HepG2 (cell line): ENCODE data around the gene RPH3AL. TPM values are rescaled to one million over a fixed set of nuclear protein-coding genes. Genes with fewer than 3 reads are reported as not detected.

ENCODE experiments used
- ATAC-seq: fragments of 200-7000 bp; cut with Tn5 transposase; 3 replicates; pipeline ENCODE4 v1.9.1; 2020; ENCODE audit warnings: mild to moderate bottlenecking, moderate library complexity
- BruUV-seq: library from RNA; stranded (reverse); fragments of 400-500 nt; replicated peaks from 2 replicates; lab custom pipeline; 2021; lab: Mats Ljungman, UMichigan
- CTCF ChIA-PET: fragments of 300-600 bp; formaldehyde crosslinking; extraction: SDS; loops from one replicate; lab custom pipeline; 2021; ENCODE audit warnings: low total read pairs, inconsistent platforms, low intra/inter-chr PET ratio; lab: Yijun Ruan, JAX
- POLR2A ChIA-PET: fragments of 350-600 bp; sonication (Branson Sonifier 250); formaldehyde crosslinking; loops from one replicate; lab custom pipeline; 2020; ENCODE audit warnings: antibody characterized with exemption, inconsistent platforms; lab: Yijun Ruan, JAX
- DNase-seq: peaks from one replicate; pipeline ENCODE4 v3.0.0-alpha.2; 2015; ENCODE audit warnings: low spot score
- FAIRE-seq: peaks from 3 replicates; lab custom pipeline; 2011; peaks lifted over from hg19 to GRCh38; lab: Jason Lieb, UNC
- H2AFZ ChIP-seq: one replicate; pipeline ENCODE4 v1.6.1; 2011; ENCODE audit warnings: low read length, inconsistent platforms
- H3K27ac ChIP-seq: fragments of 300-600 bp; 3 replicates; pipeline ENCODE4 v1.8.0; 2011; ENCODE audit warnings: mixed run types, mild to moderate bottlenecking, mixed read lengths, low read length, inconsistent platforms; ENCODE audit not compliant: insufficient read depth; ENCODE audit errors: extremely low read length
- H3K27me3 ChIP-seq, 2 experiments: fragments of 200-600 bp in 1 of 2; 2 replicates in 1 of 2; 3 replicates in 1 of 2; pipeline versions ENCODE4 v1.6.0 to v1.8.0; 2011; ENCODE audit warnings: low read length in 2 of 2, mild to moderate bottlenecking in 2 of 2, moderate library complexity in 2 of 2, inconsistent platforms in 1 of 2; ENCODE audit not compliant: insufficient read depth in 2 of 2, control insufficient read depth in 1 of 2
- H3K36me3 ChIP-seq, 2 experiments: fragments of 200-600 bp in 1 of 2; replicated peaks in 1 of 2; 2 replicates in 1 of 2; 3 replicates in 1 of 2; pipeline versions ENCODE4 v1.5.1 to v1.8.0; 2011; ENCODE audit warnings: low read length in 2 of 2, inconsistent platforms in 1 of 2; ENCODE audit not compliant: insufficient read depth in 2 of 2, control insufficient read depth in 1 of 2
- H3K4me1 ChIP-seq: 2 replicates; pipeline ENCODE4 v1.5.1; 2012; ENCODE audit warnings: low read length, inconsistent platforms; ENCODE audit not compliant: insufficient read depth
- H3K4me2 ChIP-seq: 2 replicates; pipeline ENCODE4 v1.6.0; 2011; ENCODE audit warnings: low read depth, low read length, inconsistent platforms
- H3K4me3 ChIP-seq, 3 experiments: fragments of 200-600 bp in 1 of 3; sonication (generic), shearing (Covaris generic) in 1 of 3; replicated peaks in 1 of 3; 2 replicates each; pipeline ENCODE4 v1.5.1; 2011 to 2016; ENCODE audit warnings: low read length in 3 of 3, inconsistent platforms in 2 of 3, low read depth in 2 of 3, mild to moderate bottlenecking in 2 of 3, control low read depth in 1 of 3, mixed read lengths in 1 of 3; ENCODE audit not compliant: insufficient read depth in 1 of 3
- H3K79me2 ChIP-seq: one replicate; pipeline ENCODE4 v1.6.1; 2011; ENCODE audit warnings: low read length, inconsistent platforms; ENCODE audit not compliant: insufficient read depth
- H3K9ac ChIP-seq: 2 replicates; pipeline ENCODE4 v1.6.0; 2011; ENCODE audit warnings: mild to moderate bottlenecking, low read depth, low read length, inconsistent platforms; ENCODE audit not compliant: insufficient read depth
- H3K9me3 ChIP-seq: 2 replicates; pipeline ENCODE4 v1.5.1; 2012; ENCODE audit warnings: mild to moderate bottlenecking, low read length
- H4K20me1 ChIP-seq: 2 replicates; pipeline ENCODE4 v1.6.0; 2011; ENCODE audit warnings: inconsistent platforms, mild to moderate bottlenecking, low read length, moderate library complexity; ENCODE audit not compliant: insufficient read depth
- AKAP8 ChIP-seq: sonication (generic); formaldehyde crosslinking; IDR thresholded peaks from 2 replicates; pipeline ENCODE4 v1.5.1; 2020; ENCODE audit warnings: mild to moderate bottlenecking, missing genetic modification reagents
- BORCS8-MEF2B ChIP-seq: sonication (generic); formaldehyde crosslinking; IDR thresholded peaks from 2 replicates; pipeline ENCODE4 v1.8.0; 2022; ENCODE audit warnings: mild to moderate bottlenecking, missing genetic modification reagents
- DZIP1 ChIP-seq: sonication (generic); formaldehyde crosslinking; IDR thresholded peaks from 2 replicates; pipeline ENCODE4 v1.5.0; 2020; ENCODE audit warnings: mild to moderate bottlenecking, missing genetic modification reagents
- EP300 ChIP-seq, 3 experiments: sonication (generic) in 1 of 3; formaldehyde crosslinking in 1 of 3; IDR thresholded peaks; 2 replicates each; pipeline versions ENCODE4 v1.5.1 to v1.6.1; 2011 to 2020; ENCODE audit warnings: low read depth in 2 of 3, low read length in 2 of 3, borderline replicate concordance in 1 of 3, improper control_type of control experiment in 1 of 3, mild to moderate bottlenecking in 1 of 3, missing genetic modification reagents in 1 of 3, moderate library complexity in 1 of 3
- KLF12 ChIP-seq: sonication (generic); formaldehyde crosslinking; IDR thresholded peaks from 2 replicates; pipeline ENCODE4 v1.4.0; 2020; ENCODE audit warnings: missing genetic modification reagents, borderline replicate concordance
- SKI ChIP-seq: fragments of 450-650 bp; IDR thresholded peaks from one replicate; pipeline ENCODE4 v1.6.1; 2018; ENCODE audit warnings: mild to moderate bottlenecking; ENCODE audit not compliant: partially characterized antibody
- ZNF34 ChIP-seq: sonication (generic); formaldehyde crosslinking; IDR thresholded peaks from 2 replicates; pipeline ENCODE4 v1.4.0; 2020; ENCODE audit warnings: mild to moderate bottlenecking, missing genetic modification reagents, borderline replicate concordance
- ZNF564 ChIP-seq: sonication (generic); formaldehyde crosslinking; IDR thresholded peaks from 2 replicates; pipeline ENCODE4 v1.8.1; 2023; ENCODE audit warnings: mild to moderate bottlenecking, missing genetic modification reagents
- ZNF713 ChIP-seq: sonication (generic); formaldehyde crosslinking; IDR thresholded peaks from 2 replicates; pipeline ENCODE4 v1.4.0; 2020; ENCODE audit warnings: mild to moderate bottlenecking, missing genetic modification reagents
- ZNF747 ChIP-seq: sonication (generic); formaldehyde crosslinking; IDR thresholded peaks from 2 replicates; pipeline ENCODE4 v1.8.1; 2023; ENCODE audit warnings: missing genetic modification reagents, mild to moderate bottlenecking, borderline replicate concordance
- WGBS: methylation state at CpG from one replicate; pipeline ENCODE4 v1.1.6; 2017; ENCODE audit warnings: low lambda C conversion rate; 5-methylcytosine and 5-hydroxymethylcytosine counted together
- in situ Hi-C: cut with HindIII; loops from 2 replicates; pipeline ENCODE4 v1.10.0; 2017; ENCODE audit warnings: low pct_unique_long_range_greater_than_20kb; ENCODE audit not compliant: extremely low pct_ligation_motif_present
- intact Hi-C: fragments of 100-400 bp; cut with micrococcal nuclease; formaldehyde crosslinking; loops from one replicate; pipeline ENCODE4 v1.10.0; 2022; ENCODE audit not compliant: unreplicated experiment
- polyA plus RNA-seq, 8 experiments: library from polyadenylated mRNA; depleted of rRNA in 3 of 8; stranded (reverse) in 7 of 8; unstranded in 1 of 8; fragments of >200 nt; fragmentation: Illumina TruSeq in 4 of 8; extraction: Trizol in 4 of 8; gene quantifications; 2 replicates each; pipeline versions ENCODE4 v1.2.1 to v1.2.3, GENCODE V29; 2011 to 2016; ENCODE audit warnings: low read depth in 4 of 8, missing spikeins in 1 of 8, mixed read lengths in 1 of 8; ENCODE audit not compliant: insufficient read depth in 1 of 8
- total RNA-seq, 5 experiments: library from RNA; depleted of rRNA; stranded (reverse); fragments of >200 nt; fragmentation: Illumina TruSeq; extraction: Trizol; gene quantifications; 2 replicates each; pipeline ENCODE4 v1.2.3, GENCODE V29; 2016; ENCODE audit warnings: low read depth in 1 of 5

The RPH3AL gene
- total and polyA plus RNA-seq, 2 of the 13 experiments (the other 11 are each of a cell fraction or from before 2014, with no cell fraction given) = 7.8 to 16.4 TPM

DNA sequence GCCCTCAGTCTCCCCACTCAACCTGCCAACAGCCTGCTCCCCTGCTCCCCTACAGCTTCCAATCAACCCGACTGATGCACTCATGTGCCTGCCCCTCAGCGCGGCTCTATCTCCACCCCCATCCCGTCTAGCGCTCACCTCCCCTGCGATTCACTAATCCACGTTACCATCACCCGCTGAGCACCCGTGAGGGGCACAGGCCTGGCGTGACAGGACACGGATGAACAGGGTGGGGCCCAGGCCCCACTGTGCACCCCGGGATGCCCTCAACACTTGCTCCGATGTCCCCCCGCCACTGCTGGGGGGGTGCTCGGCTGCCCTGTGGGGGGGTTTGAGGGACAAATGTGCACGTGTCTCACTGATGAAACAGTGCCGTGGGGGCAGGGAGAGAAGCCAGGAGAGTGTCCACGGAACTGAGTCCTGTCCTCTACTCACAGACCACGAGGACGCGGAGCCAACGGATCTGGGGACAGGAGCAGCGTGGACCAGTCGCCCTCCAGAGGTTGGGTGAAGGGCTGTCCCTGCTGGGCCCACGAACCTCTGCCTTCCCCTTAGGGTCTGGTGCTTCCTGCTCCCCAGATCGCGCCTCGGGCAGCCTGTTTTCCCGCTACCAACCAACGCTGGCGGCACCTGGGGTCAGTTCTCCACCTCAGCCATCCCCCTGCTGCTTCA, 66.7 kb downstream of the RPH3AL start:
- no peaks in the 10 kb centered on the region for H3K9me3 ChIP-seq
- ChIA-PET CTCF (no interaction called here), POLR2A (no interaction called here)
- H3K27ac ChIP-seq = no peak overlapping the region
- peaks cover 5 to 7% of the 10 kb centered on the region in 2 experiments; a peak in 3 of 5 replicates for H3K36me3 ChIP-seq
- H3K4me3 ChIP-seq = no peak overlapping the region
- H3K27me3 ChIP-seq = no peaks in the 10 kb centered on the region
- TF ChIP-seq BORCS8-MEF2B (CRISPR knock-in tag) = no peak
- no peak for TF ChIP-seq SKI
- no peak for TF ChIP-seq AKAP8 (CRISPR knock-in tag)
- TF ChIP-seq KLF12 (CRISPR knock-in tag) = no peak
- TF ChIP-seq ZNF564 (CRISPR knock-in tag) = no peak
- no peak for TF ChIP-seq ZNF747 (CRISPR knock-in tag)
- no peak for TF ChIP-seq ZNF34 (CRISPR knock-in tag)
- no peak for TF ChIP-seq EP300 (IDR thresholded peaks at IDR 0.05; ENCODE audit: low read depth in 2 of 2, low read length in 2 of 2)
- no peak for TF ChIP-seq EP300 (CRISPR knock-in tag; IDR thresholded peaks at IDR 0.05; ENCODE audit: borderline replicate concordance)
- TF ChIP-seq ZNF713 = no peak
- TF ChIP-seq DZIP1 (CRISPR knock-in tag) = no peak
- peaks cover 17% of the 10 kb centered on the region for H3K4me1 ChIP-seq
- no peak overlapping the region for H3K4me2 ChIP-seq
- WGBS = 93% methylated on average over 30 of the region's 31 CpGs
- H4K20me1 ChIP-seq = no peaks in the 10 kb centered on the region
- in situ Hi-C loops (no loop called here), intact Hi-C loops (no loop called here)
- ATAC-seq = no peak
- FAIRE-seq = no peak
- no peaks in the 10 kb centered on the region for H3K79me2 ChIP-seq
- no peak for DNase-seq
- H3K9ac ChIP-seq = no peak overlapping the region
- no peak overlapping the region for H2AFZ ChIP-seq
- BruUV-seq = no TSS peak
